Upper lobe of left lung (tissue), 4 donors: ENCODE measurements around the gene ANKZF1.

ENCODE experiments used
- CTCF ChIP-seq, 6 experiments: fragments of 450-650 bp in 4 of 6; fragments of 200-600 bp in 2 of 6; sonication (generic) in 2 of 6; IDR thresholded peaks; one replicate each; pipeline ENCODE4 v1.5.1; 2016 to 2019; ENCODE audit warnings: antibody characterized with exemption in 6 of 6
- POLR2A ChIP-seq, 4 donors: fragments of 450-650 bp; IDR thresholded peaks; one replicate each; pipeline ENCODE4 v1.5.1; 2016 to 2017; ENCODE audit warnings: antibody characterized with exemption in 4 of 4, mild to moderate bottlenecking in 2 of 4

GRCh38 chr2:219266886-219267285 lies 37.3 kb downstream of the ANKZF1 start:
- TF ChIP-seq POLR2A (IDR thresholded peaks at IDR 0.05) (no peak), CTCF (IDR thresholded peaks at IDR 0.05) (no peak)
